Measurements from ENCODE around the gene HPS1.
"Not testable (repeated sequence)": the region's sequence is repeated elsewhere in the genome, so short reads cannot be mapped to it uniquely, and the experiment has no call there.

Gene HPS1

GRCh38 chr10:98384531-98385133 is 62.1 kb downstream of the HPS1 start:
- no peak for DNase-seq

- no peak for DNase-seq
These were observed 62.9 kb downstream of the HPS1 start for GRCh38 chr10:98383869-98384268.

- not testable (repeated sequence) for DNase-seq
These were observed 63.5 kb downstream of the HPS1 start for GRCh38 chr10:98383134-98383667.

- no peak for DNase-seq
These were observed 64.0 kb downstream of the HPS1 start for GRCh38 chr10:98382691-98383101.

- no peak for DNase-seq
These were observed 66.0 kb downstream of the HPS1 start for GRCh38 chr10:98380493-98381339.

- DNase-seq, result no peak
These were observed 68.0 kb downstream of the HPS1 start for GRCh38 chr10:98378722-98379121.

GRCh38 chr10:98377536-98377935 is 69.2 kb downstream of the HPS1 start:
- no peak for DNase-seq

GRCh38 chr10:98377001-98377400 is 69.7 kb downstream of the HPS1 start:
- no peak for DNase-seq

- DNase-seq, result no peak
These were observed 70.2 kb downstream of the HPS1 start for GRCh38 chr10:98376485-98376884.

- no peak for DNase-seq
These were observed 72.3 kb downstream of the HPS1 start for GRCh38 chr10:98374217-98374985.

- DNase-seq, result no peak
These were observed 73.3 kb downstream of the HPS1 start for GRCh38 chr10:98373260-98374040.

GRCh38 chr10:98370831-98371820 is 75.6 kb downstream of the HPS1 start:
- no peak for DNase-seq

- DNase-seq, result no peak
These were observed 76.9 kb downstream of the HPS1 start for GRCh38 chr10:98369801-98370200.

- DNase-seq, result no peak
These were observed 78.1 kb downstream of the HPS1 start for GRCh38 chr10:98368644-98369043.

- no peak for DNase-seq
These were observed 78.9 kb downstream of the HPS1 start for GRCh38 chr10:98367604-98368451.

Data from T-helper 9 cell (primary cell).